DND-41 (cell line): ENCODE data around the gene SLC4A11.

Experiments
- CTCF ChIP-seq: IDR thresholded peaks from 2 replicates; pipeline ENCODE4 v1.5.1; 2012; ENCODE audit warnings: borderline replicate concordance, low read length, moderate library complexity, mild to moderate bottlenecking; ENCODE audit not compliant: poor library complexity, severe bottlenecking; ENCODE audit errors: extremely low read depth
- EZH2 ChIP-seq: IDR thresholded peaks from 3 replicates; pipeline ENCODE4 v1.6.1; 2012; ENCODE audit warnings: borderline replicate concordance, low read depth, mild to moderate bottlenecking, moderate library complexity, low read length, inconsistent platforms; ENCODE audit not compliant: severe bottlenecking

- TF ChIP-seq CTCF, result no peak
- no peak for TF ChIP-seq EZH2
Measured at GRCh38 chr20:3277686-3278465, 38.9 kb upstream of the SLC4A11 start.
